HCT116 (cell line): ENCODE results near the gene TNFRSF1A. TPM values are rescaled to one million over a fixed set of nuclear protein-coding genes. Genes with fewer than 3 reads are reported as not detected.
A peak's percentile ranks its signal among the peaks of the same experiment; 100 is the strongest.

Experiments
- ATAC-seq: fragments of 200-7000 bp; cut with Tn5 transposase; 2 replicates; pipeline ENCODE4 v1.9.1; 2020; ENCODE audit warnings: mild to moderate bottlenecking, moderate library complexity
- BruUV-seq: library from RNA; stranded (reverse); fragments of 400-500 nt; replicated peaks from 2 replicates; lab custom pipeline; 2021; lab: Mats Ljungman, UMichigan
- CTCF ChIA-PET: fragments of 300-600 bp; sonication (Branson Sonifier 250); formaldehyde crosslinking; loops from one replicate; lab custom pipeline; 2021; ENCODE audit warnings: antibody characterized with exemption; lab: Charles Lee
- POLR2A ChIA-PET: fragments of 300-600, 350-600 bp; sonication (Branson Sonifier 250); formaldehyde crosslinking; loops from one replicate; lab custom pipeline; 2021; ENCODE audit warnings: antibody characterized with exemption; lab: Charles Lee
- RAD21 ChIA-PET, 2 experiments: fragments of 300-600 bp; sonication (Branson Sonifier 250); formaldehyde crosslinking; loops; one replicate each; lab custom pipeline; 2023; ENCODE audit warnings: low total read pairs in 2 of 2; ENCODE audit not compliant: uncharacterized antibody in 2 of 2, unreplicated experiment in 2 of 2, low non-redundant PET in 1 of 2; lab: Charles Lee
- DNase-seq: peaks from one replicate; pipeline ENCODE4 v3.0.0-alpha.2; 2010; ENCODE audit warnings: low read depth, low spot score
- H2AFZ ChIP-seq: fragments of 200-600 bp; shearing (Covaris generic), sonication (generic); 2 replicates; pipeline ENCODE4 v1.6.1; 2017; ENCODE audit warnings: low read depth, mixed run types, mixed read lengths, antibody characterized with exemption, low read length; ENCODE audit not compliant: poor library complexity, severe bottlenecking
- H3K27ac ChIP-seq: 2 replicates; pipeline ENCODE4 v1.5.1; 2012; ENCODE audit warnings: low read depth, low read length
- H3K27me3 ChIP-seq: fragments of 200-600 bp; sonication (generic); 2 replicates; pipeline ENCODE4 v1.6.1; 2016; ENCODE audit warnings: mixed run types, low read length, mixed read lengths; ENCODE audit not compliant: insufficient read depth
- H3K36me3 ChIP-seq, 2 experiments: fragments of 200-500 bp in 1 of 2; fragments of 200-600 bp in 1 of 2; sonication (Bioruptor generic) in 1 of 2; sonication (generic) in 1 of 2; 2 replicates each; pipeline versions ENCODE4 v1.5.1 to v1.6.1; 2014 to 2016; ENCODE audit warnings: low read length in 2 of 2, inconsistent platforms in 1 of 2, mixed read lengths in 1 of 2, mixed run types in 1 of 2; ENCODE audit not compliant: insufficient read depth in 2 of 2, control insufficient read depth in 1 of 2
- H3K4me1 ChIP-seq, 2 experiments: fragments of 200-600 bp in 1 of 2; sonication (generic) in 1 of 2; 2 replicates each; pipeline versions ENCODE4 v1.5.1 to v1.6.1; 2012 to 2017; ENCODE audit warnings: low read length in 2 of 2, inconsistent platforms in 1 of 2, mild to moderate bottlenecking in 1 of 2, mixed read lengths in 1 of 2, mixed run types in 1 of 2, moderate library complexity in 1 of 2; ENCODE audit not compliant: insufficient read depth in 2 of 2, control insufficient read depth in 1 of 2
- H3K4me2 ChIP-seq: fragments of 200-600 bp; sonication (generic); 2 replicates; pipeline ENCODE4 v1.6.1; 2017; ENCODE audit warnings: mixed run types, low read length, mixed read lengths
- H3K4me3 ChIP-seq, 2 experiments: fragments of 200-600 bp in 1 of 2; sonication (generic) in 1 of 2; replicated peaks in 1 of 2; 2 replicates each; pipeline ENCODE4 v1.5.1; 2011 to 2016; ENCODE audit warnings: low read length in 2 of 2, control low read depth in 1 of 2, low read depth in 1 of 2, mild to moderate bottlenecking in 1 of 2, mixed read lengths in 1 of 2, mixed run types in 1 of 2
- H3K79me2 ChIP-seq: fragments of 200-600 bp; sonication (generic); 2 replicates; pipeline ENCODE4 v1.6.1; 2017; ENCODE audit warnings: mild to moderate bottlenecking, mixed run types, low read length, moderate library complexity, mixed read lengths; ENCODE audit not compliant: insufficient read depth
- H3K9ac ChIP-seq: fragments of 200-600 bp; sonication (generic); 2 replicates; pipeline ENCODE4 v1.6.1; 2016; ENCODE audit warnings: low read length, mixed read lengths
- H3K9me2 ChIP-seq: fragments of 200-600 bp; sonication (generic), shearing (Covaris generic); 2 replicates; pipeline ENCODE4 v1.6.1; 2017; ENCODE audit warnings: mixed run types, mild to moderate bottlenecking, moderate library complexity; ENCODE audit not compliant: insufficient read depth
- H3K9me3 ChIP-seq, 2 experiments: fragments of 200-500 bp in 1 of 2; fragments of 200-600 bp in 1 of 2; sonication (Bioruptor generic) in 1 of 2; sonication (generic) in 1 of 2; 2 replicates each; pipeline ENCODE4 v1.6.1; 2014 to 2017; ENCODE audit warnings: low read length in 2 of 2, mixed read lengths in 2 of 2, inconsistent platforms in 1 of 2, low read depth in 1 of 2, mild to moderate bottlenecking in 1 of 2, mixed run types in 1 of 2, moderate library complexity in 1 of 2; ENCODE audit not compliant: control insufficient read depth in 1 of 2, insufficient read depth in 1 of 2
- H4K20me1 ChIP-seq: fragments of 200-600 bp; sonication (generic), shearing (Covaris generic); 2 replicates; pipeline ENCODE4 v1.6.1; 2017; ENCODE audit warnings: mixed run types, mild to moderate bottlenecking, moderate library complexity; ENCODE audit not compliant: insufficient read depth
- ATF3 ChIP-seq: IDR thresholded peaks from 2 replicates; pipeline ENCODE4 v1.6.1; 2012
- CEBPB ChIP-seq: IDR thresholded peaks from 2 replicates; pipeline ENCODE4 v1.6.1; 2012; ENCODE audit warnings: low read depth
- CTCF ChIP-seq, 3 experiments: fragments of 200-600 bp in 1 of 3; sonication (generic) in 1 of 3; IDR thresholded peaks in 2 of 3; conservative IDR thresholded peaks in 1 of 3; 2 replicates each; pipeline ENCODE4 v1.5.1; 2012 to 2017; ENCODE audit warnings: low read depth in 2 of 3, low read length in 2 of 3, antibody characterized with exemption in 1 of 3, borderline replicate concordance in 1 of 3, control low read depth in 1 of 3, mild to moderate bottlenecking in 1 of 3, mixed read lengths in 1 of 3, mixed run types in 1 of 3, moderate library complexity in 1 of 3; ENCODE audit not compliant: insufficient read depth in 1 of 3
- EGR1 ChIP-seq: IDR thresholded peaks from 2 replicates; pipeline ENCODE4 v1.6.1; 2012; ENCODE audit warnings: low read depth
- EZH2phosphoT487 ChIP-seq: fragments of 200-600 bp; IDR thresholded peaks from 2 replicates; pipeline ENCODE4 v1.6.1; 2018; ENCODE audit warnings: antibody characterized with exemption, borderline replicate concordance
- JUND ChIP-seq: IDR thresholded peaks from 2 replicates; pipeline ENCODE4 v1.6.1; 2012
- POLR2A ChIP-seq: IDR thresholded peaks from 2 replicates; pipeline ENCODE4 v1.7.0; 2011; ENCODE audit warnings: borderline replicate concordance; ENCODE audit not compliant: insufficient read depth, insufficient read length; ENCODE audit errors: extremely low read depth
- SIN3A ChIP-seq: IDR thresholded peaks from 2 replicates; pipeline ENCODE4 v1.6.1; 2012; ENCODE audit warnings: low read depth
- SP1 ChIP-seq: IDR thresholded peaks from 2 replicates; pipeline ENCODE4 v1.6.1; 2012; ENCODE audit warnings: low read depth
- ZBTB33 ChIP-seq: IDR thresholded peaks from 2 replicates; pipeline ENCODE4 v1.6.1; 2011; ENCODE audit warnings: mild to moderate bottlenecking, low read length, moderate library complexity; ENCODE audit not compliant: insufficient replicate concordance; ENCODE audit errors: extremely low read depth
- ZNF274 ChIP-seq: fragments of 200-500 bp; sonication (Bioruptor generic); IDR thresholded peaks from 2 replicates; pipeline ENCODE4 v1.6.1; 2014; ENCODE audit warnings: mild to moderate bottlenecking, low read depth, low read length, inconsistent platforms
- intact Hi-C: fragments of 100-400 bp; cut with micrococcal nuclease; formaldehyde crosslinking; loops from 2 replicates; pipeline ENCODE4 v1.10.0; 2022
- total RNA-seq: library from RNA; stranded (reverse); gene quantifications from one replicate; pipeline ENCODE4 v1.2.1, GENCODE V29; 2021; ENCODE audit not compliant: unreplicated experiment

The TNFRSF1A gene
- total RNA-seq, 1 experiment from 2014 or later: 129 TPM

GRCh38 chr12:6391013-6391412 lies 49.1 kb upstream of the TNFRSF1A start:
- Histone ChIP-seq H3K9me2 (no peaks in the 10 kb centered on the region), H3K4me3 (no peak overlapping the region), H3K4me1 (peaks cover 0 to 2% of the 10 kb centered on the region in 2 experiments; a peak in 1 of 4 replicates), H3K27ac (no peak overlapping the region), H3K9me3 (no peaks in the 10 kb centered on the region), H3K27me3 (no peaks in the 10 kb centered on the region), H3K36me3 (peaks cover 24 to 43% of the 10 kb centered on the region in 2 experiments; a peak in 3 of 4 replicates), H3K4me2 (no peak overlapping the region), H3K79me2 (peaks cover 25% of the 10 kb centered on the region; the same call in 1 of the 2 replicates), H3K9ac (no peak overlapping the region), H4K20me1 (no peaks in the 10 kb centered on the region), H2AFZ (no peak overlapping the region)
- ChIA-PET CTCF (no interaction called here), RAD21 (no interaction called here), POLR2A (no interaction called here)
- ATAC-seq (peak; percentile 15; the same call in 1 of the 2 replicates), DNase-seq (no peak)
- intact Hi-C loops: no loop called here
- no TSS peak for BruUV-seq
- TF ChIP-seq SIN3A (no peak), POLR2A (no peak), CEBPB (no peak)

- no peaks in the 10 kb centered on the region for H4K20me1 ChIP-seq
- H3K27me3 ChIP-seq: no peaks in the 10 kb centered on the region
- H3K9me3 ChIP-seq: no peaks in the 10 kb centered on the region
- CTCF ChIA-PET: no interaction called here
- DNase-seq: no peak
- H3K9me2 ChIP-seq: no peaks in the 10 kb centered on the region
- POLR2A ChIA-PET: no interaction called here
- H2AFZ ChIP-seq: no peak overlapping the region
- TF ChIP-seq CTCF (IDR thresholded peaks at IDR 0.05 in 2 of 3, conservative IDR thresholded peaks at IDR 0.05 in 1 of 3; ENCODE audit: borderline replicate concordance in 1 of 3, insufficient read depth in 1 of 3, low read depth in 2 of 3, low read length in 2 of 3) (no peak), EGR1 (no peak), CEBPB (no peak), EZH2phosphoT487 (no peak), JUND (no peak), ATF3 (no peak), ZNF274 (no peak), POLR2A (no peak), SP1 (no peak), ZBTB33 (no peak)
- H3K9ac ChIP-seq: no peak overlapping the region
- RAD21 ChIA-PET: no interaction called here
- peaks cover 2 to 7% of the 10 kb centered on the region in 2 experiments; a peak in 3 of 4 replicates for H3K4me1 ChIP-seq
- H3K36me3 ChIP-seq: peaks cover 24 to 45% of the 10 kb centered on the region in 2 experiments; a peak in 3 of 4 replicates
- H3K4me3 ChIP-seq: no peak overlapping the region
- no TSS peak for BruUV-seq
- intact Hi-C loops: no loop called here
- no peak overlapping the region; the same call in 1 of the 2 replicates for H3K27ac ChIP-seq
- H3K4me2 ChIP-seq: no peak overlapping the region
- peaks cover 32% of the 10 kb centered on the region for H3K79me2 ChIP-seq
- no peak; the same call in 1 of the 2 replicates for ATAC-seq
Measured at GRCh38 chr12:6390084-6390799, 48.4 kb upstream of the TNFRSF1A start.
